ENCODE measurements around the gene FBXL16.

FBXL16 gene

GRCh38 chr16:676913-677312, 28.7 kb downstream of the FBXL16 start:
- no peak overlapping the region for H3K27ac ChIP-seq
- H3K4me1 ChIP-seq (ENCODE audit: control insufficient read depth in 1 of 2, insufficient read depth in 1 of 2, low read depth in 1 of 2, low read length in 1 of 2), result peaks cover 26 to 54% of the 10 kb centered on the region in 2 experiments
- no peak for TF ChIP-seq CTCF (IDR thresholded peaks at IDR 0.05)
- H3K36me3 ChIP-seq, result peaks cover 32% of the 10 kb centered on the region
- H3K27me3 ChIP-seq, result peaks cover 44% of the 10 kb centered on the region
- H3K4me3 ChIP-seq (ENCODE audit: low read depth in 1 of 2, low read length in 1 of 2), result no peak overlapping the region
- no peaks in the 10 kb centered on the region for H3K9me3 ChIP-seq

- no peak overlapping the region for H3K4me3 ChIP-seq (ENCODE audit: low read depth in 1 of 2, low read length in 1 of 2)
- H3K27me3 ChIP-seq, result peaks cover 44% of the 10 kb centered on the region
- no peaks in the 10 kb centered on the region for H3K9me3 ChIP-seq
- TF ChIP-seq CTCF (IDR thresholded peaks at IDR 0.05), result no peak
- no peak overlapping the region for H3K27ac ChIP-seq
- peaks cover 32% of the 10 kb centered on the region for H3K36me3 ChIP-seq
- peaks cover 22 to 51% of the 10 kb centered on the region in 2 experiments for H3K4me1 ChIP-seq (ENCODE audit: control insufficient read depth in 1 of 2, insufficient read depth in 1 of 2, low read depth in 1 of 2, low read length in 1 of 2)
Measured at GRCh38 chr16:676565-676902, 29.1 kb downstream of the FBXL16 start.

- H3K27ac ChIP-seq, result no peak overlapping the region
- H3K27me3 ChIP-seq, result peaks cover 44% of the 10 kb centered on the region
- peaks cover 17 to 46% of the 10 kb centered on the region in 2 experiments for H3K4me1 ChIP-seq (ENCODE audit: control insufficient read depth in 1 of 2, insufficient read depth in 1 of 2, low read depth in 1 of 2, low read length in 1 of 2)
- no peaks in the 10 kb centered on the region for H3K9me3 ChIP-seq
- H3K36me3 ChIP-seq, result peaks cover 37% of the 10 kb centered on the region
- no peak for TF ChIP-seq CTCF (IDR thresholded peaks at IDR 0.05)
- H3K4me3 ChIP-seq (ENCODE audit: low read depth in 1 of 2, low read length in 1 of 2), result no peak overlapping the region
Measured at GRCh38 chr16:675884-676564, 29.6 kb downstream of the FBXL16 start.

GRCh38 chr16:674968-675883, 30.4 kb downstream of the FBXL16 start, which contains the start of gene RHBDL1:
Gene RHBDL1, plus strand, starts transcription at chr16:675671. Its CDS starts 120 bp downstream, at chr16:675791.
- H3K36me3 ChIP-seq, result peaks cover 45% of the 10 kb centered on the region
- H3K27me3 ChIP-seq, result peaks cover 44% of the 10 kb centered on the region
- H3K4me1 ChIP-seq (ENCODE audit: control insufficient read depth in 1 of 2, insufficient read depth in 1 of 2, low read depth in 1 of 2, low read length in 1 of 2), result peaks cover 11 to 41% of the 10 kb centered on the region in 2 experiments
- H3K27ac ChIP-seq, result no peak within 1 kb of the TSS
- no peak for TF ChIP-seq CTCF (IDR thresholded peaks at IDR 0.05)
- H3K4me3 ChIP-seq (ENCODE audit: low read depth in 1 of 2, low read length in 1 of 2), result no peak within 1 kb of the TSS
- H3K9me3 ChIP-seq, result no peaks in the 10 kb centered on the region

DNA sequence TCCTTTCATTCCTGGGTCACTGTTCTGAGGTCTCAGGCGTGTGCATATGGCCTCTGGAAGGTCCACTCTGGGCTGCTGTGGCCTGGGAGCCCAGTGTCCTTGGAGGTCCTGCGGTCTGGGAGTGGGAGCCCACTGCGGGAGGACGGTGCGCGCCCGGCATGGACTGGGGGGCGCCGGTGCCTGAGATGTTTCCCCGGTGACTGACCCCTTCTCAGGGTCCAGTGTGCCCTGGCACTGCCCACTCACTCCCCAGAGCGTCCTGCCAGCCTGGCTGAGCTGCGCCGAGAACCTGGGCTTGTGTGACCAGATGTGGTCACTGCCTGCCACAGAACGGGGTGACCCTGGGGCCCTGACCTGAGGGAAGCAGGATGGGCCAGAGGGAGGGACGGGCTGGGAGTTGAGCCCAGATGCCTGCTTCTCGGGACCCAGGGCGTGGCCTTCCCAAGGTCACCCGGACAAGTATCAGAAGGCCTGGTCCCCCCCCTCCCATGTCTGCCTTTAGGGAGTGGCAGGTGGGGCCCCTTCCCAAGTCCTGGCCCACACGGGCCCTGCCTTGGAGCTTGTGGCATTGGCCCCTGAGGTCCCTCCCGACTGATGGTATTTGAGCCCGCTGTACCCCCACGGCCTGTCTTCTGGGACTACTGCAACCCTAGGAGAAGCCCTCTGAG, 31.3 kb downstream of the FBXL16 start:
- peaks cover 54% of the 10 kb centered on the region for H3K36me3 ChIP-seq
- TF ChIP-seq CTCF (IDR thresholded peaks at IDR 0.05), result no peak

More for the DNA sequence above, 31.3 kb downstream of the FBXL16 start:
- Histone ChIP-seq H3K27me3 (peaks cover 44% of the 10 kb centered on the region), H3K4me1 (ENCODE audit: control insufficient read depth in 1 of 2, insufficient read depth in 1 of 2, low read depth in 1 of 2, low read length in 1 of 2) (peaks cover 11 to 35% of the 10 kb centered on the region in 2 experiments), H3K4me3 (ENCODE audit: low read depth in 1 of 2, low read length in 1 of 2) (no peak overlapping the region), H3K9me3 (no peaks in the 10 kb centered on the region), H3K27ac (no peak overlapping the region)
